ENCODE data around the gene ADH6.
"Not testable (repeated sequence)": the region's sequence is repeated elsewhere in the genome, so short reads cannot be mapped to it uniquely, and the experiment has no call there.

Gene ADH6

DNA sequence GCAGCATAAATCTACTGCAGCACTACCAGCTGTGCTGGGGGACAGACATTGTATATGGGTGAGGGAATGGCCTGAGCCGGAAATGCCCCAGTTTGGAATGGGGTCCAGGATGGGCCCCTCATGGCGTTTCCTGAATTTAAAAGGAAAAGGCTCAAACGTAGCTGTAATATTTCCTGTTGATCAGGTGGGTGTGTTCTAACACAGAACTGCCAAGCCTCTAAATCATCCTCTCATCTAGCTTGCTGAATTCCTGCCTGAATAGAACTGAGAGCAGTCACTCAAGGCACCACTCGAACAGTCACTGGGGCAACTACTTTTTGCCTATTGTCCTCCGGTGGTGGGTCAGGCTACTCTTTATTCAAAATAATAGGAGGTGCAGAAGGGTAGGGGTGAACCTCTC is 28.7 kb downstream of the ADH6 start:
- no peak for DNase-seq (ENCODE audit: low read depth)

DNA sequence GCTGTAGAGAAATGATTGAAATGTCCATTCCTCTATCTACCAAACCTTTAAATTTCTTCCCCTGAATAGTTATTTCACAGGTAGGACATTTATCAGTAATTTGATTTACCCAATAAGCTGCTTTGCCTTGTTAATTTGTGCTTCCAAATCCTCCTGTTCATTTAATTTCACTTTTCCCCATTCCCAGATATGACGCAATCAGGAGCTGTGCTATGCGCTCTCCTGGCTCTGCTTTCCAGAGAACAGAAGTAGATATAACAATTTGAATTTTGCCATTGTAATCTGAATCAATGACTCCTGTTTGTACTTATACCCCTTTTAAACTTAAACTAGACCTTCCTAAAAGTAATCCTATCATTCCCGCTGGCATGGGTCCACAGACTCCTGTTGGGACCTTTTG is 29.1 kb downstream of the ADH6 start:
- DNase-seq (ENCODE audit: low read depth) = not testable (repeated sequence)

DNA sequence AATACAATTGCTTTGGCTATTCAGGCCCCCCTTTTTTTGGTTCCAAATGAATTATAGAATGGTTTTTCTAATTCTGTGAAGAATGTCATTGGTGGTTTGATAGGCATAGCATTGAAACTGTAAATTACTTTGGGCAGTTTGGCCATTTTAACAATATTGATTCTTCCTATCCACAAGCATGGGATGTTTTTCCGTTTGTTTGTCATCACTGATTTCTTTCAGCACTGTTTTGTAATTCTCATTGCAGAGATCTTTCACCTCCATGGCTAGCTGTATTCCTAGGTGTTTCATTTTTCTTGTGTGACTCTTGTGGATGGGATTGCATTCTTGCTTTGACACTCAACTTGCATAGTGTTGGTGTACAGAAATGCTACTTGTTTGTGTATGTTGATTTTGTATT is 33.0 kb downstream of the ADH6 start:
- no peak for DNase-seq (ENCODE audit: low read depth)

DNA sequence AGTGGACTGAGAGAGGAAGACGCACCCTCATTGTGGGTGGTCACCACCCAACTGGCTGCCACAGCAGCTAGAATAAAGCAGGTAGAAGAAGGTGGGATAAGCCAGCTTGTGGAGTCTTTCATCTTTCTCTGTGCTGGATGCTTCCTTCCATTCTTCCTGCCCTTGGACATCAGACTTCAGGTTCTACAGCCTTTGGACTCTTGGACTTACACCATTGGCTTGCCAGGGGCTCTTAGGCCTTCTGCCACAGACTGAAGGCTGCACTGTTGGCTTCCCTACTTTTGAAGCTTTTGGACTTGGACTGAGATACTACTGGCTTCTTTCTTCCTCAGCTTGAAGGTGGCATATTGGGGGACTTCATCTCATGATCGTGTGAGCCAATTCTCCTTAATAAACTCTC is 33.5 kb downstream of the ADH6 start:
- DNase-seq (ENCODE audit: low read depth) = no peak

DNA sequence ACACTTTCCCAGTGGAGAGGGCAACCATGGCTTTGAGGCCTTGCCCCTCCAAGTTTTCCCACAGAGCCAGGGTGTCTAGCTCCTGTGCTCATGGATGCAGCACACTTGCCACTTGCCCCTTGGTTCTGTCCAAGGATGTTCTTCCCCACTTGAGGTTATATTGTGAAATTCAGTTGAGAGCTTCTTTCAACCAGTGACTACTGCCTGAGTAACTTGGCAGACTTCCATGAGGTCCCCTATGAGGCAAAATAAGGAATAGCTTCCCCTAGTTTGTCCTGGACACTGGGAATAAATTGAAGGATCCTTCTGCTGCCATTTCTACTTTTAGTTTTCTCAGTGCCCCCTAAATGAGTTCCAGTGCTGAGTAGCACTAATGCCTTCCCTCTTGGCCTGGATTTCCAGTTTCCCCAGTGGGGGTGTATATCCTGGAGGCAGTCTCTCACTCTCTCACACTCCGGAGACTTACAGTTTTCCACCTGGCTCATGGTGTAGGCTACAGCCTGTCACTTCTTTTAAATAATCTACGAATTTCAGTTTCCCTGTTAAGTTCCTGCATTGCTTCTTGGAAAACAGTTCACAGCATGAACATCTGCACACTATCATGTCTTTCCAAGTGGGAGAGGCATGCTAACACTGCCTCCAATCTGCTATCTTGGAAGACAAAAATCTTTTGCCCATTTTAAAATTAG is 38.5 kb downstream of the ADH6 start:
- DNase-seq (ENCODE audit: low read depth) = peak; percentile 70

DNA sequence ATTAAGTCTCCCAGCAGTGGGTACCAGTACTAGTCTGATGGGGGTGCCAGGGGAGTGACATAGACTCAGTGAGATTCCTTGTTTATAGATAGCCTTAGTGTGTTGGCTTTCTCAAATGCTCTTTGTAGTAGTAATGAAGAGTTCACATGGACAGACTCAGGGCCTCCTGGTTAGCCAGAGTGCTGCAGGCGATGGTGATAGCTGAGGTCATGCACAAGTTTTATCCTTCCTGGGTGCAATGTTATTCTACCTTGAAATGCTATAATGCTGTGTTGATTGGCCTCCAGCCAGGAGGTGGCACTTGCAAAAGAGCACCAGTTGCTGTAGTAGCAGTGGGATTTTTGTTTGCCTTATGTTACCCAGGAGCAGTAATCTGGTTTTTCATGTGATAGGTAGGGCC is 39.4 kb downstream of the ADH6 start:
- no peak for DNase-seq (ENCODE audit: low read depth)

DNA sequence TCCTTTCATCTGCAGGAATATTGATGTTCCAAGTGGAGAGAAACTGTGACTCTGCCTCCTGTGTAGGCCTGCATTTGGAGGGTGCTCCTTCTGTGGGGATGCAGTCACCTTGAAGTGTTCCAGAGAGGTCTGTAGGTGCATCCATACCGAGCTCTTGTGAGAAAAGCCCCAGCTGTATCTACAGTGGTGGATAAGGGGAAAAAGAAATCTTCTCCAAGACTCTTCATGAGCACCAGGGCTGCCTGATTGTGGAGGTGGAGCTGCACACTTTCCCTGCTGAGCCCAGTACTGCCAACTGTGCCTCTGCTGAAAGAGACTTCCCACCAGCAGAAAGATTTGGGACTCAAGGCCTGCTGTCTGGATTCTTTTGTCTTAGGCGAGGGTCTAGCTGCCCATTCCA is 39.9 kb downstream of the ADH6 start:
- no peak for DNase-seq (ENCODE audit: low read depth)

DNA sequence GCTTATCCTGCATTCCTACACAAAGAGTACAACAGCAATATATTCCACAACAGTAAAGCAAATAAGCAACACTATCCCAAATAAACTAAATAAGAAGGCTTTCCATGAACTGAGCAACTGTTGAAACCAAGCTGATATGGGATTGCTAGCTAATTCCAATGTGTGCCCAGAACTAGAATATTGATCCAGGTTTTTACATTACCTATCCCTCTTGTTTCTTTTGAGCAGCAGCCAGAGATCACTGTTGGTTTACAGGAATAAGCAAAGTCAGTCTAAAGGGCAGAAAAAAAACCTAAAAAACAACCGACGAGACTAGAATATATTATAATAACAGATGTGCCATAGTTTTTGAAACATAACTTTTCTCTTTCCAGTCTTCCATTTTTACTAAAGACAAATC is 52.5 kb downstream of the ADH6 start:
- no peak for DNase-seq (ENCODE audit: low read depth)

DNA sequence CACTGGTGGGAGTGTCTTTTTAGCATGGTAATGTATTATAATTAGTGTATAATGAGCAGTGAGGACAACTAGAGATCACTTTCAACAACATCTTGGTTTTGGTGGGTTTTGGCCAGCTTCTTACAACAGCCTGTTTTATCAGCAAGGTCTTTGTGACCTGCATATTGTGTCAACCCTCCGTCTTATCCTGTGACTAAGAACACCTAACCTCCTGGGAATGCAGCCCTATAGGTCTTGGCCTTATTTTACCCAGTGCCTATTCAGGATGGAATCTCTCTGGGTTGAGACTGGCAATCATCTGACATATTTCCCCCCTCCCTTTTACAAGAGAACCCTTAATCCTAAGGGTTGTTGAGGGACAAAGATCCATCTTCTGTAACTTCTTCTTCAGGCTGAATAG is 53.1 kb downstream of the ADH6 start:
- DNase-seq (ENCODE audit: low read depth) = no peak

DNA sequence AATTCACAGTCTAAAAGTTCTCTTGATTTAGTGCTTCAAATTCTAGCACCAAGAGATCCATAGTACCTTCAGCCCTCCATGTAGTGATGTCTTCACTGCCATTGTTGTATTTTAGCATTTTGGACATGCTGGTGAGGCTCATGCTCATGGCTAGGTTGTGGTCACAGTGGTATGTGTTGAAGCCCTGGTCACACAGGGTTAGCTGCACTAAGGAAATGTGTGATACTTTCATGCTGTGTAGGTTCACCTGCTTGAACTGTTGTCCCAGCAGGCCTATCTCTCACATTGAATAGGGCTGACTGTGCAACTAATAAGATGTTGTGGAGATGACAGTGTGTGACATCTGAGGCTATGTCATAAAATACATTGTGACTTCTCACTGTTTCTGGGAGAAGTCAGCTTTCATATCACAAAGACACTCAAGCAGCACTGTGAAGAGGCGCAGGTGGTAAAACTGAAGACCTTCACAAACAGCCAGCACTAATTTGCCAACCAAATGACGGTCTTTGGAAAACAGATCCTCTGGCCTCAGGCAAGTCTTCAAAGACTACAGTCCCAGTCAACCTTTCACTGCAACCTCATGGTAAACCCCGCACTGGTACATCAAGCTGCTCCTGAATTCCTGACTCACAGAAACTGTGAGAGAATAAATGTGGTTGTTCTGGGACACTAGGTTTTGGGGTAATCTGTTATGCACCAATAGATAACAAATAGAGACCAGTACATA is 57.5 kb downstream of the ADH6 start:
- DNase-seq (ENCODE audit: low read depth) = no peak

DNA sequence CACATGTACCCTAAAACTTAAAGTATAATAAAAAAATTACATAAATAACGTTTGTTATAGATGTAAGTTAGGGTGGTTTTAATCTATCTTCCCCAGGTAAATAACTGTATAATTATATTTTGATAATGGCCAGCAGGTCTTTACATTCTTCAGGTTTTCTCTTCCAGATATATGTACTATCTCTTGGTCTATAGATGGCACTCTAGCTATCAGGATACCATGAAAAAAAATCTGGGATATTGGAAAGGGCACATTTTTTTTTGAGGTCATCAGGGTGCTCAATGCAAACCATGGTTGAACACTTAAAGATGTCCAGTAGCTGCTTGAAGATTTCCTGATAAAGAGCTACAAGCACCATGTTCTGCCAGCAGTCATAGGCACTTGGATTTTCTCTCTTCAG is 59.3 kb downstream of the ADH6 start:
- no peak for DNase-seq (ENCODE audit: low read depth)

DNA sequence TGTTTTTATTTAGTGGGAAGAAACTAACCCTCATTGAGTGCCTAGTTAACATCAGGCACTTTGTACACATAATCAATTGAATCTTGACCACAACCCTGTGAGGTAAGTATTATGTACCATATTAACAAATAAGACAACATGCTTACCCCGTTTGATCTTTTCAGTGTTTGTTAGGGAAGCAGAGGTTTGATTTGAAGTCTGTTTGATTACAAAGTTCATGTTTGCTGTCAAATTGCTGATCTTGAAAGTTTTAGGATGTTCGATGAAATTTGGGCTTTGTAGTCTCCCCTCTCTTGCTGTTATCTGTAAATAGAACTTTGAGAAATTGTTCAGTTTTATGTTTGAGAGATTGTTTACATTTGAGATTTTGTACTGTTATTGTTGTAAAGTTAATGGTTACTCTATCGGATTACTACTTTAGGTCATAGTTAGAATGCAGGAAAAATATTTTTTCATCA is 61.5 kb downstream of the ADH6 start:
- DNase-seq (ENCODE audit: low read depth) = no peak

DNA sequence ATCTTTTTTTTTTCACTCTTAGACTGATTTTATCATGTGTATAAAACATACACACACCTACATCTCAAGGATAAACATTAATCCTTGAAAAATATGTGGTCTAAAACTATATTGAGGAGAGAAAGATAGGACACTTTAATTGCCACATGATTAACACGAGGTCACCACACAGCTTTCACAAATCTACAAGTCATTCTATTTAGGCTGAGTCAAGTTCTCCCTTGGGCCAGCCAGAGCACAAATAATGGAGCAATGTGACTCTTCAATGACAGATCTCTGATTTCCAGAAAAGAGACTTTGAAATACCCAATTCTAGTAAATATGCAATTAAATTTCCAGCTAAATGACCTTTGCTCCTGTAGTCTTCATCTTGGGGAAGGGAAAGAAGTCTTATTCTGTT is 62.1 kb downstream of the ADH6 start:
- no peak for DNase-seq (ENCODE audit: low read depth)

DNA sequence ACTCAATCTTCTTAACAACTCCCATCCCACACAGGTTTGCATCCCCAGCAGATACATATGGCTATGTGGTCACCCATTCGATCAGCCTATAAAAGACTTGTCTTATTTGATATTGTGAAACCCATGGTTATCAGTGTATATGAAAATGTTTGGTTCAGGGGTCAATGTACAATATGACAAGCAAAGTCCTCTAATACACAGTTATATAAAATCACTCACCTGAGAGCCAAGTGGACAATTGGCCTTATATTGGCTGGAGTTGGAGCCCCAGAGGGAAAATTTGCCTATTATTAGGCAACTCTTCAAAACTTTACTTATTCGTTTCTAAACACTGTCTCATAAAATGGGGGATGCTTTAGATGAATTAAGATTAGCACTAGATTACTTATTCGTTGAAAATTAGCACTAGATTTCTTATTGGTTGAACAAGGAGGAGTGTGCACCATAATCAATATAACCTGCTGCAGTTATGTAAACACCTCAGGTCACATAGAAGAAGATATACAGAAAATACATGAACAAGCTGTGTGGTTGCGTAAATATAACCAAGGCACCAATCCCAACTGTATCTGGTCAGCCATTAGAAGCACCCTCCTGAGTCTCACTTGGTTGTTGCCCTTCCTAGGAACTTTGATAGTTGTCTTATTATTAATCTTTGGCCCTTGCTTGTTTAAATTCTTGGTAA is 64.2 kb downstream of the ADH6 start:
- DNase-seq (ENCODE audit: low read depth) = no peak

All from fibroblast of gingiva (primary cell).